HepG2 (cell line): ENCODE results near the gene HSF4. TPM values are rescaled to one million over a fixed set of nuclear protein-coding genes. Genes with fewer than 3 reads are reported as not detected.

Experiments
- ATAC-seq: fragments of 200-7000 bp; cut with Tn5 transposase; 3 replicates; pipeline ENCODE4 v1.9.1; 2020; ENCODE audit warnings: mild to moderate bottlenecking, moderate library complexity
- BruUV-seq: library from RNA; stranded (reverse); fragments of 400-500 nt; replicated peaks from 2 replicates; lab custom pipeline; 2021; lab: Mats Ljungman, UMichigan
- CTCF ChIA-PET: fragments of 300-600 bp; formaldehyde crosslinking; extraction: SDS; loops from one replicate; lab custom pipeline; 2021; ENCODE audit warnings: low total read pairs, inconsistent platforms, low intra/inter-chr PET ratio; lab: Yijun Ruan, JAX
- POLR2A ChIA-PET: fragments of 350-600 bp; sonication (Branson Sonifier 250); formaldehyde crosslinking; loops from one replicate; lab custom pipeline; 2020; ENCODE audit warnings: antibody characterized with exemption, inconsistent platforms; lab: Yijun Ruan, JAX
- DNase-seq: peaks from one replicate; pipeline ENCODE4 v3.0.0-alpha.2; 2015; ENCODE audit warnings: low spot score
- FAIRE-seq: peaks from 3 replicates; lab custom pipeline; 2011; peaks lifted over from hg19 to GRCh38; lab: Jason Lieb, UNC
- H2AFZ ChIP-seq: one replicate; pipeline ENCODE4 v1.6.1; 2011; ENCODE audit warnings: low read length, inconsistent platforms
- H3K27ac ChIP-seq: fragments of 300-600 bp; 3 replicates; pipeline ENCODE4 v1.8.0; 2011; ENCODE audit warnings: mixed run types, mild to moderate bottlenecking, mixed read lengths, low read length, inconsistent platforms; ENCODE audit not compliant: insufficient read depth; ENCODE audit errors: extremely low read length
- H3K27me3 ChIP-seq, 2 experiments: fragments of 200-600 bp in 1 of 2; 2 replicates in 1 of 2; 3 replicates in 1 of 2; pipeline versions ENCODE4 v1.6.0 to v1.8.0; 2011; ENCODE audit warnings: low read length in 2 of 2, mild to moderate bottlenecking in 2 of 2, moderate library complexity in 2 of 2, inconsistent platforms in 1 of 2; ENCODE audit not compliant: insufficient read depth in 2 of 2, control insufficient read depth in 1 of 2
- H3K36me3 ChIP-seq, 2 experiments: fragments of 200-600 bp in 1 of 2; replicated peaks in 1 of 2; 2 replicates in 1 of 2; 3 replicates in 1 of 2; pipeline versions ENCODE4 v1.5.1 to v1.8.0; 2011; ENCODE audit warnings: low read length in 2 of 2, inconsistent platforms in 1 of 2; ENCODE audit not compliant: insufficient read depth in 2 of 2, control insufficient read depth in 1 of 2
- H3K4me1 ChIP-seq: 2 replicates; pipeline ENCODE4 v1.5.1; 2012; ENCODE audit warnings: low read length, inconsistent platforms; ENCODE audit not compliant: insufficient read depth
- H3K4me2 ChIP-seq: 2 replicates; pipeline ENCODE4 v1.6.0; 2011; ENCODE audit warnings: low read depth, low read length, inconsistent platforms
- H3K4me3 ChIP-seq, 3 experiments: fragments of 200-600 bp in 1 of 3; sonication (generic), shearing (Covaris generic) in 1 of 3; replicated peaks in 1 of 3; 2 replicates each; pipeline ENCODE4 v1.5.1; 2011 to 2016; ENCODE audit warnings: low read length in 3 of 3, inconsistent platforms in 2 of 3, low read depth in 2 of 3, mild to moderate bottlenecking in 2 of 3, control low read depth in 1 of 3, mixed read lengths in 1 of 3; ENCODE audit not compliant: insufficient read depth in 1 of 3
- H3K79me2 ChIP-seq: one replicate; pipeline ENCODE4 v1.6.1; 2011; ENCODE audit warnings: low read length, inconsistent platforms; ENCODE audit not compliant: insufficient read depth
- H3K9ac ChIP-seq: 2 replicates; pipeline ENCODE4 v1.6.0; 2011; ENCODE audit warnings: mild to moderate bottlenecking, low read depth, low read length, inconsistent platforms; ENCODE audit not compliant: insufficient read depth
- H3K9me3 ChIP-seq: 2 replicates; pipeline ENCODE4 v1.5.1; 2012; ENCODE audit warnings: mild to moderate bottlenecking, low read length
- H4K20me1 ChIP-seq: 2 replicates; pipeline ENCODE4 v1.6.0; 2011; ENCODE audit warnings: inconsistent platforms, mild to moderate bottlenecking, low read length, moderate library complexity; ENCODE audit not compliant: insufficient read depth
- CCAR2 ChIP-seq: fragments of 200-400 bp; formaldehyde crosslinking; optimal IDR thresholded peaks from 2 replicates; pipeline ENCODE3; 2018; ENCODE audit warnings: low read depth, mild to moderate bottlenecking, low read length, moderate library complexity
- CREB1 ChIP-seq, 2 experiments: fragments of 450-650 bp in 1 of 2; IDR thresholded peaks; 2 replicates each; pipeline ENCODE4 v1.6.1; 2016 to 2017; ENCODE audit warnings: control low read depth in 1 of 2, mild to moderate bottlenecking in 1 of 2, missing compliant biosample characterization in 1 of 2, missing genetic modification characterization in 1 of 2
- DNMT1 ChIP-seq: sonication (generic); formaldehyde crosslinking; IDR thresholded peaks from 2 replicates; pipeline ENCODE4 v1.5.1; 2020; ENCODE audit warnings: mild to moderate bottlenecking, missing genetic modification reagents
- ELF3 ChIP-seq: IDR thresholded peaks from 2 replicates; pipeline ENCODE4 v1.6.1; 2016; ENCODE audit warnings: missing genetic modification reagents, missing compliant biosample characterization
- LBX2 ChIP-seq: sonication (generic); formaldehyde crosslinking; IDR thresholded peaks from 2 replicates; pipeline ENCODE4 v1.5.0; 2020; ENCODE audit warnings: missing genetic modification reagents, mild to moderate bottlenecking, borderline replicate concordance
- MTA1 ChIP-seq: sonication (generic); formaldehyde crosslinking; IDR thresholded peaks from 2 replicates; pipeline ENCODE4 v1.4.0; 2020; ENCODE audit warnings: missing genetic modification reagents, mild to moderate bottlenecking, borderline replicate concordance
- RFXAP ChIP-seq: sonication (generic); formaldehyde crosslinking; IDR thresholded peaks from 2 replicates; pipeline ENCODE4 v1.4.0; 2020; ENCODE audit warnings: missing genetic modification reagents, borderline replicate concordance
- SALL1 ChIP-seq: sonication (generic); formaldehyde crosslinking; IDR thresholded peaks from 2 replicates; pipeline ENCODE4 v1.8.0; 2022; ENCODE audit warnings: mild to moderate bottlenecking, missing genetic modification reagents
- SIN3A ChIP-seq: IDR thresholded peaks from 2 replicates; pipeline ENCODE4 v1.6.1; 2011; ENCODE audit warnings: low read depth, mild to moderate bottlenecking, control low read depth, low read length, borderline replicate concordance
- TFAP4 ChIP-seq: sonication (generic); IDR thresholded peaks from 2 replicates; pipeline ENCODE4 v1.6.1; 2016; ENCODE audit warnings: low read depth, borderline replicate concordance
- ZBTB3 ChIP-seq: sonication (generic); formaldehyde crosslinking; IDR thresholded peaks from 2 replicates; pipeline ENCODE4 v1.4.0; 2020; ENCODE audit warnings: low read depth, mild to moderate bottlenecking, moderate library complexity, missing genetic modification reagents, borderline replicate concordance
- ZBTB33 ChIP-seq: sonication (generic); formaldehyde crosslinking; IDR thresholded peaks from 2 replicates; pipeline ENCODE4 v1.4.0; 2020; ENCODE audit warnings: missing genetic modification reagents
- ZKSCAN8 ChIP-seq: IDR thresholded peaks from 2 replicates; pipeline ENCODE4 v1.6.1; 2016; ENCODE audit warnings: borderline replicate concordance, missing genetic modification reagents, missing compliant biosample characterization
- ZNF256 ChIP-seq: sonication (generic); formaldehyde crosslinking; conservative IDR thresholded peaks from 2 replicates; pipeline ENCODE4 v1.4.0; 2020; ENCODE audit warnings: missing genetic modification reagents
- ZNF333 ChIP-seq: sonication (generic); formaldehyde crosslinking; IDR thresholded peaks from 2 replicates; pipeline ENCODE4 v1.4.0; 2020; ENCODE audit warnings: mild to moderate bottlenecking, missing genetic modification reagents, borderline replicate concordance
- ZNF451 ChIP-seq: sonication (generic); formaldehyde crosslinking; IDR thresholded peaks from 2 replicates; pipeline ENCODE4 v1.5.0; 2020; ENCODE audit warnings: mild to moderate bottlenecking, missing genetic modification reagents
- ZNF572 ChIP-seq: sonication (generic); formaldehyde crosslinking; IDR thresholded peaks from 2 replicates; pipeline ENCODE4 v1.5.1; 2020; ENCODE audit warnings: mild to moderate bottlenecking, missing genetic modification reagents
- ZNF720 ChIP-seq: sonication (generic); formaldehyde crosslinking; IDR thresholded peaks from 2 replicates; pipeline ENCODE4 v1.4.0; 2020; ENCODE audit warnings: missing genetic modification reagents
- WGBS: methylation state at CpG from one replicate; pipeline ENCODE4 v1.1.6; 2017; ENCODE audit warnings: low lambda C conversion rate; 5-methylcytosine and 5-hydroxymethylcytosine counted together
- in situ Hi-C: cut with HindIII; loops from 2 replicates; pipeline ENCODE4 v1.10.0; 2017; ENCODE audit warnings: low pct_unique_long_range_greater_than_20kb; ENCODE audit not compliant: extremely low pct_ligation_motif_present
- intact Hi-C: fragments of 100-400 bp; cut with micrococcal nuclease; formaldehyde crosslinking; loops from one replicate; pipeline ENCODE4 v1.10.0; 2022; ENCODE audit not compliant: unreplicated experiment
- polyA plus RNA-seq, 8 experiments: library from polyadenylated mRNA; depleted of rRNA in 3 of 8; stranded (reverse) in 7 of 8; unstranded in 1 of 8; fragments of >200 nt; fragmentation: Illumina TruSeq in 4 of 8; extraction: Trizol in 4 of 8; gene quantifications; 2 replicates each; pipeline versions ENCODE4 v1.2.1 to v1.2.3, GENCODE V29; 2011 to 2016; ENCODE audit warnings: low read depth in 4 of 8, missing spikeins in 1 of 8, mixed read lengths in 1 of 8; ENCODE audit not compliant: insufficient read depth in 1 of 8
- total RNA-seq, 5 experiments: library from RNA; depleted of rRNA; stranded (reverse); fragments of >200 nt; fragmentation: Illumina TruSeq; extraction: Trizol; gene quantifications; 2 replicates each; pipeline ENCODE4 v1.2.3, GENCODE V29; 2016; ENCODE audit warnings: low read depth in 1 of 5

Gene HSF4
- total and polyA plus RNA-seq, 2 of the 13 experiments (the other 11 are each of a cell fraction or from before 2014, with no cell fraction given): 3.5 to 16.9 TPM

GRCh38 chr16:67191995-67192681 lies 27.6 kb downstream of the HSF4 start, which contains the start of gene E2F4 (continued):
- TF ChIP-seq CREB1 (IDR thresholded peaks at IDR 0.05): 0 out of 2 replicates have a peak, but pooled peaks have one; percentile 46
- TF ChIP-seq CREB1 (CRISPR knock-in tag; IDR thresholded peaks at IDR 0.05): no peak
- TF ChIP-seq, all 625 proteins: peak for 296

- WGBS: 8% methylated on average over 17 of the region's 17 CpGs
- FAIRE-seq: no peak
- ATAC-seq: no peak
- H3K27ac ChIP-seq: peak overlapping the region; percentile 59
- H3K36me3 ChIP-seq: peaks cover 29 to 43% of the 10 kb centered on the region in 2 experiments
- peaks cover 38% of the 10 kb centered on the region for H3K4me1 ChIP-seq
- H3K4me2 ChIP-seq: peak overlapping the region; percentile 97
- peaks cover 4 to 16% of the 10 kb centered on the region in 2 experiments; a peak in 2 of 5 replicates for H3K27me3 ChIP-seq
- intact Hi-C loops: loop anchor here (2.0 kb wide), 1 partner anchor 54 kb away; the partner anchor contains the start of gene FHOD1
- in situ Hi-C loops: no loop called here
- no peak overlapping the region for H2AFZ ChIP-seq
- BruUV-seq: no TSS peak
- peaks cover 21% of the 10 kb centered on the region for H3K79me2 ChIP-seq
- DNase-seq: no peak
- H3K9me3 ChIP-seq: no peaks in the 10 kb centered on the region
- no peaks in the 10 kb centered on the region; the same call in 1 of the 2 replicates for H4K20me1 ChIP-seq
- ChIA-PET CTCF (no interaction called here), POLR2A (interaction anchor here (0.9 to 1.9 kb wide), 6 partner anchors 7 to 55 kb away, joined by 3 to 8 read pairs (median 4); partner anchors contain the start of genes FHOD1, NOL3 and TMEM208)
- H3K9ac ChIP-seq: peak overlapping the region; percentile 98
- peak overlapping the region; percentile 84 to 99 (median 97) for H3K4me3 ChIP-seq
- TF ChIP-seq DNMT1 (CRISPR knock-in tag): 0 out of 2 replicates have a peak, but pooled peaks have one; percentile 56
- TF ChIP-seq ZBTB3 (CRISPR knock-in tag): 0 out of 2 replicates have a peak, but pooled peaks have one; percentile 27
- 0 out of 2 replicates have a peak, but pooled peaks have one; percentile 36 for TF ChIP-seq ZNF256 (CRISPR knock-in tag)
- peak; percentile 80; the same call in 1 of the 2 replicates for TF ChIP-seq TFAP4
- no peak for TF ChIP-seq ZNF333
- TF ChIP-seq CCAR2: no peak
- no peak for TF ChIP-seq LBX2
- TF ChIP-seq ZNF451: peak; percentile 9; the same call in 1 of the 2 replicates
- TF ChIP-seq ZNF572 (CRISPR knock-in tag): peak; percentile 86; the same call in 1 of the 2 replicates
- no peak for TF ChIP-seq SIN3A
- TF ChIP-seq ZBTB33 (CRISPR knock-in tag): 0 out of 2 replicates have a peak, but pooled peaks have one; percentile 8
- no peak for TF ChIP-seq ZKSCAN8 (CRISPR knock-in tag)
- TF ChIP-seq ELF3 (CRISPR knock-in tag): no peak
- TF ChIP-seq ZNF720 (CRISPR knock-in tag): no peak
- TF ChIP-seq RFXAP: no peak; the same call in 1 of the 2 replicates
- TF ChIP-seq MTA1: no peak
- 0 out of 2 replicates have a peak, but pooled peaks have one; percentile 16 for TF ChIP-seq SALL1
Measured at GRCh38 chr16:67192781-67193361, 28.3 kb downstream of the HSF4 start.
